GM12878 (cell line): ENCODE results near the gene AGAP2. TPM values are rescaled to one million over a fixed set of nuclear protein-coding genes. Genes with fewer than 3 reads are reported as not detected.

Experiments
- ATAC-seq: fragments of 200-7000 bp; cut with Tn5 transposase; 3 replicates; pipeline ENCODE4 v1.9.1; 2020; ENCODE audit warnings: mild to moderate bottlenecking, moderate library complexity
- BruUV-seq: library from RNA; stranded (reverse); fragments of 400-500 nt; replicated peaks from 2 replicates; lab custom pipeline; 2021; lab: Mats Ljungman, UMichigan
- CTCF ChIA-PET: fragments of 300-600 bp; sonication (Branson Sonifier 250); formaldehyde crosslinking; extraction: SDS; loops from one replicate; lab custom pipeline; 2021; ENCODE audit warnings: inconsistent platforms; lab: Yijun Ruan, JAX
- POLR2A ChIA-PET: fragments of 350-600 bp; formaldehyde crosslinking; extraction: SDS; loops from one replicate; lab custom pipeline; 2021; ENCODE audit warnings: inconsistent platforms; lab: Charles Lee
- RAD21 ChIA-PET: fragments of 300-600 bp; sonication (Branson Sonifier 250); formaldehyde crosslinking; loops from one replicate; lab custom pipeline; 2023; ENCODE audit warnings: antibody characterized with exemption; ENCODE audit not compliant: unreplicated experiment; lab: Charles Lee
- SMC1A ChIA-PET: fragments of 300-600 bp; sonication (Branson Sonifier 250); formaldehyde crosslinking; loops from one replicate; lab custom pipeline; 2023; ENCODE audit not compliant: unreplicated experiment, uncharacterized antibody; lab: Charles Lee
- DNase-seq: peaks from one replicate; pipeline ENCODE4 v3.0.0-alpha.2; 2011; ENCODE audit warnings: low read depth, low spot score
- FAIRE-seq: peaks from 3 replicates; lab custom pipeline; 2011; peaks lifted over from hg19 to GRCh38; lab: Jason Lieb, UNC
- H2AFZ ChIP-seq: 2 replicates; pipeline ENCODE4 v1.6.0; 2011; ENCODE audit warnings: low read depth, low read length, control low read depth; ENCODE audit not compliant: control insufficient read depth
- H3K27ac ChIP-seq: 2 replicates; pipeline ENCODE4 v1.5.1; 2011; ENCODE audit warnings: control low read depth; ENCODE audit not compliant: control insufficient read depth, insufficient read depth
- H3K27me3 ChIP-seq, 2 experiments: replicated peaks in 1 of 2; 2 replicates each; pipeline versions ENCODE4 v1.6.0 to v1.6.1; 2011; ENCODE audit warnings: low read length in 1 of 2; ENCODE audit not compliant: control insufficient read depth in 2 of 2, insufficient read depth in 2 of 2
- H3K36me3 ChIP-seq, 2 experiments: 2 replicates each; pipeline ENCODE4 v1.5.1; 2011; ENCODE audit warnings: low read length in 1 of 2; ENCODE audit not compliant: control insufficient read depth in 2 of 2, insufficient read depth in 2 of 2
- H3K4me1 ChIP-seq: 2 replicates; pipeline ENCODE4 v1.6.1; 2011; ENCODE audit warnings: mild to moderate bottlenecking, low read length, moderate library complexity, mixed read lengths; ENCODE audit not compliant: control insufficient read depth, insufficient read depth
- H3K4me2 ChIP-seq: 2 replicates; pipeline ENCODE4 v1.6.0; 2011; ENCODE audit warnings: control low read depth; ENCODE audit not compliant: control insufficient read depth, insufficient read depth
- H3K4me3 ChIP-seq: fragments of 200-600 bp; sonication (generic); 2 replicates; pipeline ENCODE4 v1.5.1; 2016
- H3K79me2 ChIP-seq: 2 replicates; pipeline ENCODE4 v1.6.0; 2011; ENCODE audit warnings: low read length; ENCODE audit not compliant: control insufficient read depth, insufficient read depth
- H3K9ac ChIP-seq: 2 replicates; pipeline ENCODE4 v1.8.0; 2011; ENCODE audit warnings: low read length, control low read depth, mixed read lengths; ENCODE audit not compliant: control insufficient read depth, insufficient read depth
- H3K9me3 ChIP-seq: replicated peaks from 3 replicates; pipeline ENCODE4 v1.5.1; 2011; ENCODE audit warnings: mild to moderate bottlenecking, low read length; ENCODE audit not compliant: control insufficient read depth, insufficient read depth
- H4K20me1 ChIP-seq: 2 replicates; pipeline ENCODE4 v1.6.0; 2011; ENCODE audit not compliant: control insufficient read depth, insufficient read depth
- CEBPB ChIP-seq, 2 experiments: fragments of 150-350 bp in 1 of 2; IDR thresholded peaks; 2 replicates each; pipeline ENCODE4 v1.6.1; 2012 to 2014; ENCODE audit warnings: low read depth in 2 of 2, low read length in 2 of 2, borderline replicate concordance in 1 of 2, inconsistent platforms in 1 of 2
- EP300 ChIP-seq, 2 experiments: fragments of 150-350 bp in 1 of 2; IDR thresholded peaks; 2 replicates each; pipeline ENCODE4 v1.6.1; 2011 to 2012; ENCODE audit warnings: low read depth in 2 of 2, low read length in 2 of 2, borderline replicate concordance in 1 of 2, improper control_type of control experiment in 1 of 2, inconsistent platforms in 1 of 2; ENCODE audit not compliant: control insufficient read depth in 1 of 2
- ESRRA ChIP-seq: IDR thresholded peaks from 2 replicates; pipeline ENCODE4 v1.6.1; 2012; ENCODE audit warnings: mild to moderate bottlenecking, low read length, improper control_type of control experiment
- EZH2 ChIP-seq: IDR thresholded peaks from 2 replicates; pipeline ENCODE4 v1.6.1; 2012; ENCODE audit warnings: low read depth, mild to moderate bottlenecking, control low read depth, inconsistent platforms, low read length, borderline replicate concordance; ENCODE audit not compliant: control insufficient read depth
- IKZF2 ChIP-seq, 2 experiments: fragments of 450-650 bp; IDR thresholded peaks; 2 replicates each; pipeline ENCODE4 v1.6.1; 2017; ENCODE audit warnings: mild to moderate bottlenecking in 2 of 2, moderate library complexity in 2 of 2
- KAT2A ChIP-seq: conservative IDR thresholded peaks from 2 replicates; pipeline ENCODE4 v1.6.1; 2011; ENCODE audit warnings: low read depth, low read length; ENCODE audit not compliant: control insufficient read depth
- MTA2 ChIP-seq: fragments of 450-650 bp; IDR thresholded peaks from 2 replicates; pipeline ENCODE4 v1.6.1; 2016; ENCODE audit warnings: low read depth, mild to moderate bottlenecking, moderate library complexity
- RBBP5 ChIP-seq: fragments of 200-600 bp; sonication (generic); conservative IDR thresholded peaks from 2 replicates; pipeline ENCODE4 v1.6.1; 2016
- RUNX3 ChIP-seq: IDR thresholded peaks from 2 replicates; pipeline ENCODE4 v1.6.1; 2012; ENCODE audit warnings: low read length, inconsistent platforms
- SP1 ChIP-seq: IDR thresholded peaks from one replicate; pipeline ENCODE4 v1.6.1; 2011; ENCODE audit warnings: low read depth, low read length
- SPI1 ChIP-seq: IDR thresholded peaks from 2 replicates; pipeline ENCODE4 v1.6.1; 2011; ENCODE audit warnings: low read depth, mild to moderate bottlenecking, low read length, moderate library complexity, borderline replicate concordance; ENCODE audit not compliant: insufficient read depth
- SREBF1 ChIP-seq: IDR thresholded peaks from 2 replicates; pipeline ENCODE4 v1.6.1; 2012; ENCODE audit warnings: mild to moderate bottlenecking, low read length
- TCF7 ChIP-seq: IDR thresholded peaks from 2 replicates; pipeline ENCODE4 v1.6.1; 2014; ENCODE audit warnings: antibody characterized with exemption, borderline replicate concordance
- ZBTB11 ChIP-seq: fragments of 450-650 bp; formaldehyde crosslinking; IDR thresholded peaks from 2 replicates; pipeline ENCODE4 v1.5.0; 2022; ENCODE audit warnings: mild to moderate bottlenecking, missing genetic modification characterization
- ZBTB4 ChIP-seq: fragments of 450-650 bp; formaldehyde crosslinking; IDR thresholded peaks from 2 replicates; pipeline ENCODE4 v1.4.0; 2022; ENCODE audit warnings: mild to moderate bottlenecking, moderate library complexity
- ZNF24 ChIP-seq: fragments of 450-650 bp; IDR thresholded peaks from 2 replicates; pipeline ENCODE4 v1.6.1; 2017; ENCODE audit warnings: antibody characterized with exemption, mild to moderate bottlenecking
- WGBS: methylation state at CpG from one replicate; pipeline ENCODE4 v1.1.6; 2016; ENCODE audit warnings: low lambda C conversion rate; ENCODE audit not compliant: insufficient replicate concordance, insufficient coverage; ENCODE audit errors: missing lambda C conversion rate; 5-methylcytosine and 5-hydroxymethylcytosine counted together
- in situ Hi-C: fragments of 300-500 bp; cut with MboI; formaldehyde crosslinking; loops from 9 replicates; pipeline ENCODE4 v1.14.3; 2018; ENCODE audit warnings: mixed read lengths
- intact Hi-C: fragments of 100-400 bp; cut with micrococcal nuclease; formaldehyde crosslinking; loops from one replicate; pipeline ENCODE4 v1.14.2; 2022; ENCODE audit not compliant: unreplicated experiment
- polyA plus RNA-seq, 11 experiments: library from polyadenylated mRNA; depleted of rRNA in 4 of 11; unstranded in 6 of 11; stranded (reverse) in 5 of 11; fragments of >200 nt; fragmentation: Nextera tagmentation in 4 of 11; fragmentation: Illumina TruSeq in 1 of 11; extraction: Ambion mirVana in 4 of 11; extraction: Trizol in 1 of 11; gene quantifications; 1 replicate in 1 of 11; 2 replicates in 10 of 11; pipeline versions ENCODE4 v1.2.1 to v1.2.3, GENCODE V29; 2011 to 2016; ENCODE audit warnings: inconsistent platforms in 2 of 11, missing spikeins in 2 of 11, low read depth in 1 of 11
- total RNA-seq, 4 experiments: library from RNA; depleted of rRNA in 3 of 4; stranded (reverse); fragments of >200 nt in 3 of 4; fragmentation: Illumina TruSeq in 1 of 4; extraction: Trizol in 1 of 4; gene quantifications; 2 replicates each; pipeline versions ENCODE4 v1.2.1 to v1.2.3, GENCODE V29; 2013 to 2021

Gene AGAP2
- total and polyA plus RNA-seq, 10 of the 15 experiments (the other 5 are each of a cell fraction or from before 2014, with no cell fraction given), result 0.29 to 19.8 (median 11.0) TPM

GRCh38 chr12:57757771-57758170 lies 19.2 kb upstream of the AGAP2 start:
- peaks cover 19% of the 10 kb centered on the region for H3K4me1 ChIP-seq
- CTCF ChIA-PET, result interaction anchor here (1.1 to 4.7 kb wide), 5 partner anchors 10 to 154 kb away, joined by 4 to 62 read pairs (median 8); partner anchors contain the start of gene CYP27B1
- intact Hi-C loops, result loop anchor here (2.0 to 10.0 kb wide), 3 partner anchors 75 to 283 kb away; partner anchors contain the start of gene ARHGAP9
- no peak for DNase-seq
- RAD21 ChIA-PET, result no interaction called here
- ATAC-seq, result no peak
- H3K4me3 ChIP-seq, result no peak overlapping the region
- no peak overlapping the region for H2AFZ ChIP-seq
- 70% methylated on average over 4 of the region's 4 CpGs for WGBS
- no peak overlapping the region for H3K27ac ChIP-seq
- H4K20me1 ChIP-seq, result no peaks in the 10 kb centered on the region; the same call in 1 of the 2 replicates
- H3K27me3 ChIP-seq, result no peaks in the 10 kb centered on the region
- H3K79me2 ChIP-seq, result no peaks in the 10 kb centered on the region; the same call in 1 of the 2 replicates
- no peak overlapping the region for H3K4me2 ChIP-seq
- H3K9me3 ChIP-seq, result no peaks in the 10 kb centered on the region; the same call in 2 of the 3 replicates
- no TSS peak for BruUV-seq
- H3K36me3 ChIP-seq, result peaks cover 0 to 3% of the 10 kb centered on the region in 2 experiments; a peak in 2 of 4 replicates
- FAIRE-seq, result no peak
- no peak overlapping the region for H3K9ac ChIP-seq
- in situ Hi-C loops, result no loop called here
- SMC1A ChIA-PET, result interaction anchor here (0.7 kb wide), 1 partner anchor 94 kb away, joined by 3 read pairs; no protein-coding TSS in a partner anchor
- POLR2A ChIA-PET, result no interaction called here
- TF ChIP-seq ZBTB11 (CRISPR knock-in tag), result no peak
- no peak for TF ChIP-seq KAT2A
- no peak for TF ChIP-seq MTA2
- no peak for TF ChIP-seq SREBF1
- TF ChIP-seq SP1, result no peak
- no peak for TF ChIP-seq ZNF24
- no peak for TF ChIP-seq RUNX3
- no peak for TF ChIP-seq CEBPB (IDR thresholded peaks at IDR 0.05; ENCODE audit: borderline replicate concordance in 1 of 2, low read depth in 2 of 2, low read length in 2 of 2)
- TF ChIP-seq ZBTB4 (CRISPR knock-in tag), result no peak
- no peak for TF ChIP-seq RBBP5
- no peak for TF ChIP-seq EP300 (IDR thresholded peaks at IDR 0.05; ENCODE audit: borderline replicate concordance in 1 of 2, control insufficient read depth in 1 of 2, low read depth in 2 of 2, low read length in 2 of 2)
- TF ChIP-seq ESRRA, result no peak
- TF ChIP-seq TCF7, result no peak
- no peak for TF ChIP-seq SPI1
- TF ChIP-seq IKZF2 (IDR thresholded peaks at IDR 0.05), result no peak
- no peak for TF ChIP-seq EZH2
